RWPE2 (cell line): ENCODE measurements around the gene NEK2.

Experiments used
- ATAC-seq: fragments of 200-7000 bp; cut with Tn5 transposase; 3 replicates; pipeline ENCODE4 v1.9.1; 2021; ENCODE audit warnings: low read depth
- DNase-seq: peaks from one replicate; pipeline ENCODE4 v3.0.0-alpha.2; 2020; ENCODE audit warnings: low spot score
- H3K27ac ChIP-seq: fragments of 450-650 bp; 2 replicates; pipeline ENCODE4 v1.5.1; 2017; ENCODE audit warnings: mild to moderate bottlenecking; ENCODE audit not compliant: poor library complexity, severe bottlenecking
- H3K27me3 ChIP-seq: fragments of 250-450 bp; sonication (Bioruptor Pico); 2 replicates; pipeline ENCODE4 v1.5.1; 2021; ENCODE audit warnings: mild to moderate bottlenecking, moderate library complexity; ENCODE audit not compliant: insufficient read depth, poor library complexity, severe bottlenecking
- H3K36me3 ChIP-seq: fragments of 250-450 bp; sonication (Bioruptor Pico); 2 replicates; pipeline ENCODE4 v1.5.1; 2020; ENCODE audit warnings: low read depth, mild to moderate bottlenecking, moderate library complexity
- H3K4me1 ChIP-seq: fragments of 250-450 bp; sonication (Bioruptor Pico); 2 replicates; pipeline ENCODE4 v1.5.1; 2021; ENCODE audit warnings: mild to moderate bottlenecking, moderate library complexity; ENCODE audit not compliant: insufficient read depth, poor library complexity, severe bottlenecking
- H3K4me3 ChIP-seq: fragments of 250-450 bp; sonication (Bioruptor Pico); 2 replicates; pipeline ENCODE4 v1.5.1; 2021; ENCODE audit warnings: mild to moderate bottlenecking, moderate library complexity; ENCODE audit not compliant: severe bottlenecking
- H3K9me3 ChIP-seq: fragments of 250-450 bp; sonication (Bioruptor Pico); 2 replicates; pipeline ENCODE4 v1.5.1; 2021; ENCODE audit warnings: mild to moderate bottlenecking, moderate library complexity; ENCODE audit not compliant: severe bottlenecking
- TF ChIP-seq, protein P1 (sequence below): fragments of 450-650 bp; IDR thresholded peaks from one replicate; pipeline ENCODE4 v1.5.1; 2017; ENCODE audit warnings: mild to moderate bottlenecking, moderate library complexity; ENCODE audit not compliant: poor library complexity, severe bottlenecking

The NEK2 gene

DNA sequence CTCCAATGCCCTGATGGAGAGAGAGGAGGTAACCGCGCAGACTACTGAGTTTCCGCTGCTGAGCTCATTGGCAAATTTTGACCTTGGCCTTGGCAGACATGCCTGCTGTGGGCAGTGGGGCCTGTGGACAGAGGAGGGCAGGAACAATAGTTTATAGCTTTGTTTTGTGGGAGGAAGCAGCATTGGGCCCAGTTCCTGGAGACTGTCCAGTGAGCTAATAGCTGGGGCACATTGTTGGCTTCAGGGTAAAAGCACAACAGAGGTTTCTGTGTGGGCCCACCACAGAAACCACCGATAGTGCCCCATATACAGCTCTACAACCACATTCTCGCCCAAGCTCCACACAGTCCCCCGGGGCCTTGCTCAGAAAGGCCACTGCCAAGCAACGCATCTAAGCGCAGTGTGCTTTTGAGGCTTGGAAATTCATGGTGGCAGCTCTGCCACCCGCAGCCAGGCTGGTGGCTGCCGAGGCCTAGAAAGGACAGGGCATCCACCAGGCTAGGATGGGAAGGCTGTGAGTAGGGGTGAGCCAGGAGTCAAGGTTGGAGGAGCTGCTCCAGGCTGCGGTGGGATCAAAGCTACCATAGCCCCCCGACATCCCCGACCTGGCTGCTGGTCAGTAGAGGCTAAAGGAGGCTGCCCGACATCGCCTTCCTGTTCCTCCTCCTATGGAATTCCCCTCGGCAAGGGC, 43.2 kb downstream of the NEK2 start:
- no peak for ATAC-seq
- H3K4me1 ChIP-seq: no peaks in the 10 kb centered on the region

DNA sequence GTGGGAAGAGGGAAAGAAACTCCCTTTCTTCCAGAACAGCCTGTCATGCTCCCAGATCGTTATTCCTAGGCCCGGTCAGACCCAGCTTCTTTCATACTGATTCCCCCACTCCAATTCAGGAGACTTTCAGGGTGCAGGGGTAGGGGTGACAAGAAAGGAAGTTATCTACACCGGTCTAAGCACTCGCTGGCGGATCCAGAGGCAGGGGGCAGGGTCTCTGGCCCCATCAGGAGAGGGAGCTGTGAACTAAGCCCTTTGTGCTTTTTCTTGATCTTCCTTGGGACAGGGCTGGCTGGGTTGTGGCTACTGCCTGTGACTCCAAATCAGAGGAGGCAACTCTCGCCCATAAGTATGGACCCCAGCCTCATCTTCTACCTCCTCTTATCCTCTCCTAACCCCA, 44.3 kb downstream of the NEK2 start:
- Histone ChIP-seq H3K4me1 (no peaks in the 10 kb centered on the region), H3K27ac (no peak overlapping the region)
- ATAC-seq: no peak

More for the DNA sequence above, 43.2 kb downstream of the NEK2 start:
- no peak overlapping the region for H3K27ac ChIP-seq
- no peaks in the 10 kb centered on the region for H3K9me3 ChIP-seq
- H3K27me3 ChIP-seq: no peaks in the 10 kb centered on the region
- TF ChIP-seq, protein P1, sequence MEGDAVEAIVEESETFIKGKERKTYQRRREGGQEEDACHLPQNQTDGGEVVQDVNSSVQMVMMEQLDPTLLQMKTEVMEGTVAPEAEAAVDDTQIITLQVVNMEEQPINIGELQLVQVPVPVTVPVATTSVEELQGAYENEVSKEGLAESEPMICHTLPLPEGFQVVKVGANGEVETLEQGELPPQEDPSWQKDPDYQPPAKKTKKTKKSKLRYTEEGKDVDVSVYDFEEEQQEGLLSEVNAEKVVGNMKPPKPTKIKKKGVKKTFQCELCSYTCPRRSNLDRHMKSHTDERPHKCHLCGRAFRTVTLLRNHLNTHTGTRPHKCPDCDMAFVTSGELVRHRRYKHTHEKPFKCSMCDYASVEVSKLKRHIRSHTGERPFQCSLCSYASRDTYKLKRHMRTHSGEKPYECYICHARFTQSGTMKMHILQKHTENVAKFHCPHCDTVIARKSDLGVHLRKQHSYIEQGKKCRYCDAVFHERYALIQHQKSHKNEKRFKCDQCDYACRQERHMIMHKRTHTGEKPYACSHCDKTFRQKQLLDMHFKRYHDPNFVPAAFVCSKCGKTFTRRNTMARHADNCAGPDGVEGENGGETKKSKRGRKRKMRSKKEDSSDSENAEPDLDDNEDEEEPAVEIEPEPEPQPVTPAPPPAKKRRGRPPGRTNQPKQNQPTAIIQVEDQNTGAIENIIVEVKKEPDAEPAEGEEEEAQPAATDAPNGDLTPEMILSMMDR: no peak
- DNase-seq: no peak
- H3K4me3 ChIP-seq: no peak overlapping the region
- H3K36me3 ChIP-seq: no peaks in the 10 kb centered on the region

DNA sequence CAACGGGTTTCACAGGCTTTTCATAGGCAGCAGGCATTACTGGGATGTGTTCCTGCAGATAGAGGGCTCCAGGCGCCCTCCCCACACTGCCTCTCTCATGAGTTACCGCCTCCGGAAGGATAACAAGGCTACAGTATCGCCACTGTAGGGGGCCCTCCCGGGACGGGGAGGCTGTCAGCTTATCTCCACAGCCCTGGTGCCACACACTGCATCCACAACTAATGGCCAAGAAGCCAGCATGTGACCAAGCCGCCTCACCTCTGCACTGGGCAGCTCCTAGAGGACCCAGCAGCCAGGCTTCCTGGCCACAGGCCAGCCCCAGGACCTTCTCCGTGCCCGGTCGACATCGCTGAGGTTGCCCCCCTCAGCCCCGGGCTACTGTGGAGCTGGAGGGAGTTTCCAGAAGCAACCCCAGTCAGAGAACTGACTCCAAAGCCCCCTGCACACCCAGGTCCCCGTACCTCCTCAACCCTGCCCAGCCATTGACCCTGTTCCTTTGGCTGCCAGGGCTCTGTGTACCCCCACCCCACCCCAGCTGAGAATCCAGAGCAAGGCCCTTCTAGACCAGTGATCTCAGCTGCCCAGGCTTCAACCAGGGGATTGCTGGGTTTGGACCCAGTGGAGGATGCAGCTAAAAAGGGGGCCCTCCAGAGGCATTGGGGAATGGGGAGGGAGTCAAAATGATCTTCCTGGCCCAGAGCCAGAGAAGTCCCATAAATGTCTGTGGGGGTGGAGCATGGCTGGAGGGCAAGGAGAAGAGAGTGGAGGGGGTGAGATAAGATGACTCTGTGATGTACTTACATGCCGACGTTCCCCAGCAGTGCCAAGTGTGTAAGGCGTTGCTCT, 45.0 kb downstream of the NEK2 start:
- no peaks in the 10 kb centered on the region for H3K4me1 ChIP-seq
- H3K36me3 ChIP-seq: no peaks in the 10 kb centered on the region
- TF ChIP-seq, protein P1: no peak
- DNase-seq (no peak), ATAC-seq (no peak)
- H3K4me3 ChIP-seq: no peak overlapping the region
- H3K27ac ChIP-seq: no peak overlapping the region
- H3K27me3 ChIP-seq: no peaks in the 10 kb centered on the region
- no peaks in the 10 kb centered on the region for H3K9me3 ChIP-seq

More for the DNA sequence above, 44.3 kb downstream of the NEK2 start:
- TF ChIP-seq, protein P1: no peak
- no peaks in the 10 kb centered on the region for H3K36me3 ChIP-seq
- no peaks in the 10 kb centered on the region for H3K27me3 ChIP-seq
- DNase-seq: no peak
- H3K9me3 ChIP-seq: no peaks in the 10 kb centered on the region
- no peak overlapping the region for H3K4me3 ChIP-seq

DNA sequence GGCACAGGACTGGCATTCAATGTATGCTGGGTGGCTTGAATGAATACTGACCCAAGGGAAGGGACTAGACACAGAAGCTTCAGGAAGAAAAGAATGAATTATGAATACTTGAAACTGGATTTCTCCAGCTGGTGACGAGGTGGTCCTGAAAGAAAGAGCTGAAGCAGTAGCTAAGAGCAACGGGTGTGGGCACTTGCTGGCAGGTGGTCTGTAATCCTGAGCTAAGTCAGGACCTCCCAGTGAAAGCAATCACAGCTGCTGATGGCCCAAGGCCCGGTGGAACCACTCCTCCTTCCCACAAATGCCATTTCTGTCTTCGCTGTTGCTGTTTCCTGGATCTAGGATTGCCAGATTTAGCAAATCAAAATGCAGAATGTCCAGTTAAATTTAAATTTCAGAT, 47.0 kb downstream of the NEK2 start:
- no peak for DNase-seq
- H3K4me1 ChIP-seq: no peaks in the 10 kb centered on the region
- H3K9me3 ChIP-seq: no peaks in the 10 kb centered on the region
- TF ChIP-seq, protein P1: no peak
- no peak overlapping the region for H3K27ac ChIP-seq
- H3K36me3 ChIP-seq: no peaks in the 10 kb centered on the region
- H3K27me3 ChIP-seq: no peaks in the 10 kb centered on the region
- ATAC-seq: no peak
- no peak overlapping the region for H3K4me3 ChIP-seq
